Measurements from ENCODE around the gene TSNAX. TPM values are rescaled to one million over a fixed set of nuclear protein-coding genes. Genes with fewer than 3 reads are reported as not detected.

TSNAX gene
- total and polyA plus RNA-seq, 2 of the 4 experiments (the other 2 are of a cell fraction) = 19.6 to 60.6 TPM

GRCh38 chr1:231493421-231494185 is 34.9 kb upstream of the TSNAX start:
- no peaks in the 10 kb centered on the region for H3K9me1 ChIP-seq (ENCODE audit: insufficient read depth, low read length)
- no peak overlapping the region for H4K8ac ChIP-seq (ENCODE audit: low read depth in 2 of 2, low read length in 2 of 2)
- H3K4ac ChIP-seq (ENCODE audit: low read depth, low read length) = no peak overlapping the region
- no peaks in the 10 kb centered on the region for H3K79me1 ChIP-seq (ENCODE audit: low read depth in 1 of 2, low read length in 2 of 2)
- H2AK9ac ChIP-seq (replicated peaks; ENCODE audit: low read depth, low read length, poor library complexity) = no peak overlapping the region
- H3K4me3 ChIP-seq (ENCODE audit: insufficient read depth, low read depth, low read length) = no peak overlapping the region
- in situ Hi-C loops (cut with MboI; ENCODE audit: low sequenced_read_pairs) (no loop called here), dilution Hi-C loops (cut with HindIII; ENCODE audit: low sequenced_read_pairs, unreplicated experiment) (no loop called here), intact Hi-C loops (cut with micrococcal nuclease) (no loop called here)
- ChIA-PET CTCF (interaction anchor here (1.5 kb wide), 1 partner anchor 16 kb away, joined by 3 read pairs; no protein-coding TSS in a partner anchor), POLR2A (ENCODE audit: unreplicated experiment) (no interaction called here)
- H2BK120ac ChIP-seq (ENCODE audit: low read depth, low read length) = no peak overlapping the region
- no peak overlapping the region for H3K27ac ChIP-seq (ENCODE audit: insufficient read depth, low read length)
- H2BK15ac ChIP-seq (ENCODE audit: low read depth, low read length) = no peak overlapping the region
- no peaks in the 10 kb centered on the region for H3K36me3 ChIP-seq (ENCODE audit: control insufficient read depth, insufficient read depth, low read length)
- H3K23ac ChIP-seq (ENCODE audit: low read depth, low read length) = no peak overlapping the region
- H2BK5ac ChIP-seq (ENCODE audit: low read depth, low read length, poor library complexity, severe bottlenecking) = no peak overlapping the region
- H3K4me2 ChIP-seq (ENCODE audit: low read depth, low read length) = no peak overlapping the region
- TF ChIP-seq NFE2L2 (IDR thresholded peaks at IDR 0.05; ENCODE audit: low read depth, low read length) = no peak
- TF ChIP-seq MAFK (IDR thresholded peaks at IDR 0.05; ENCODE audit: low read depth, low read length) = no peak
- no peak for TF ChIP-seq RCOR1 (IDR thresholded peaks at IDR 0.05; ENCODE audit: insufficient replicate concordance, low read length)
- TF ChIP-seq CEBPB (IDR thresholded peaks at IDR 0.05; ENCODE audit: low read depth, low read length) = no peak
- TF ChIP-seq CHD1 (IDR thresholded peaks at IDR 0.05; ENCODE audit: low read depth, low read length) = no peak
- no peak for TF ChIP-seq BHLHE40 (IDR thresholded peaks at IDR 0.05; ENCODE audit: low read depth, low read length)
- no peak for TF ChIP-seq CTCF (conservative IDR thresholded peaks at IDR 0.05; ENCODE audit: low read depth, low read length)
- no peak for TF ChIP-seq POLR2A (IDR thresholded peaks at IDR 0.05; ENCODE audit: low read depth, low read length)
- TF ChIP-seq SMC3 (IDR thresholded peaks at IDR 0.05; ENCODE audit: low read depth, low read length) = no peak
- no peak for TF ChIP-seq USF2 (IDR thresholded peaks at IDR 0.05; ENCODE audit: low read depth, low read length)
- no peaks in the 10 kb centered on the region for H3K4me1 ChIP-seq (ENCODE audit: control insufficient read depth, insufficient read depth, low read length)
- H2AK5ac ChIP-seq (ENCODE audit: low read depth, low read length) = no peak overlapping the region
- DNase-seq = peak; percentile 45
- no peaks in the 10 kb centered on the region for H3K27me3 ChIP-seq (ENCODE audit: control insufficient read depth, insufficient read depth, low read length)
- no peak overlapping the region for H4K5ac ChIP-seq (ENCODE audit: low read depth, low read length)
- H3K56ac ChIP-seq (ENCODE audit: extremely low read depth, insufficient read depth, low read length) = no peak overlapping the region
- peak; percentile 27; the same call in 1 of the 2 replicates for ATAC-seq (ENCODE audit: low read depth)
- no peak overlapping the region for H3K9ac ChIP-seq (ENCODE audit: low read depth, low read length)
- H3K18ac ChIP-seq (ENCODE audit: low read depth, low read length) = no peak overlapping the region
- BruUV-seq (replicated peaks) = no TSS peak
- no peak overlapping the region for H4K91ac ChIP-seq (ENCODE audit: insufficient read depth, low read depth, low read length)
- H2BK20ac ChIP-seq (ENCODE audit: low read depth, low read length) = no peak overlapping the region
- 100% methylated on average over 2 of the region's 6 CpGs; no CpG with 5 or more reads in 1 of the 2 experiments for WGBS, 2 experiments (ENCODE audit: extremely low coverage in 2 of 2, insufficient read length in 1 of 2)
- H3K9me3 ChIP-seq (ENCODE audit: control insufficient read depth, insufficient read depth, low read length) = 0 out of 2 replicates have a peak, but pooled peaks cover 2% of the 10 kb centered on the region
- H2AFZ ChIP-seq (replicated peaks; ENCODE audit: low read length, poor library complexity) = no peak overlapping the region
- H3K14ac ChIP-seq (replicated peaks; ENCODE audit: low read depth, low read length) = no peak overlapping the region
- H4K20me1 ChIP-seq (ENCODE audit: insufficient read depth, low read length) = no peaks in the 10 kb centered on the region

All from IMR-90 (cell line).